ENCODE results near the gene SYNE3. TPM values are rescaled to one million over a fixed set of nuclear protein-coding genes. Genes with fewer than 3 reads are reported as not detected.

The SYNE3 gene
- total RNA-seq, 1 donor from 2014 or later = 2.5 TPM

GRCh38 chr14:95477411-95478269 lies 38.8 kb downstream of the SYNE3 start:
- no peaks in the 10 kb centered on the region for H4K20me1 ChIP-seq (ENCODE audit: insufficient read depth, low read length)
- no peaks in the 10 kb centered on the region for H3K9me3 ChIP-seq (ENCODE audit: insufficient read depth, low read depth, low read length)
- no peak overlapping the region for H3K9ac ChIP-seq (ENCODE audit: low read length)
- H3K36me3 ChIP-seq (ENCODE audit: insufficient read depth, low read length) = no peaks in the 10 kb centered on the region
- FAIRE-seq = no peak
- Mint-ChIP-seq H3K27me3 (ENCODE audit: low read depth, unreplicated experiment) (peaks cover 29% of the 10 kb centered on the region), H3K4me3 (ENCODE audit: unreplicated experiment) (no peak overlapping the region), H3K36me3 (ENCODE audit: low read depth, unreplicated experiment) (peaks cover 2% of the 10 kb centered on the region), H3K9me3 (ENCODE audit: unreplicated experiment) (no peaks in the 10 kb centered on the region), H3K27ac (ENCODE audit: unreplicated experiment) (no peak overlapping the region), H3K4me1 (ENCODE audit: low read depth, unreplicated experiment) (peaks cover 14% of the 10 kb centered on the region)
- no peak overlapping the region for H3K27ac ChIP-seq (ENCODE audit: low read depth, low read length)
- TF ChIP-seq, protein P1, sequence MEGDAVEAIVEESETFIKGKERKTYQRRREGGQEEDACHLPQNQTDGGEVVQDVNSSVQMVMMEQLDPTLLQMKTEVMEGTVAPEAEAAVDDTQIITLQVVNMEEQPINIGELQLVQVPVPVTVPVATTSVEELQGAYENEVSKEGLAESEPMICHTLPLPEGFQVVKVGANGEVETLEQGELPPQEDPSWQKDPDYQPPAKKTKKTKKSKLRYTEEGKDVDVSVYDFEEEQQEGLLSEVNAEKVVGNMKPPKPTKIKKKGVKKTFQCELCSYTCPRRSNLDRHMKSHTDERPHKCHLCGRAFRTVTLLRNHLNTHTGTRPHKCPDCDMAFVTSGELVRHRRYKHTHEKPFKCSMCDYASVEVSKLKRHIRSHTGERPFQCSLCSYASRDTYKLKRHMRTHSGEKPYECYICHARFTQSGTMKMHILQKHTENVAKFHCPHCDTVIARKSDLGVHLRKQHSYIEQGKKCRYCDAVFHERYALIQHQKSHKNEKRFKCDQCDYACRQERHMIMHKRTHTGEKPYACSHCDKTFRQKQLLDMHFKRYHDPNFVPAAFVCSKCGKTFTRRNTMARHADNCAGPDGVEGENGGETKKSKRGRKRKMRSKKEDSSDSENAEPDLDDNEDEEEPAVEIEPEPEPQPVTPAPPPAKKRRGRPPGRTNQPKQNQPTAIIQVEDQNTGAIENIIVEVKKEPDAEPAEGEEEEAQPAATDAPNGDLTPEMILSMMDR (IDR thresholded peaks at IDR 0.05; ENCODE audit: insufficient read depth, low read depth, low read length) = no peak
- TF ChIP-seq EZH2 (IDR thresholded peaks at IDR 0.05; ENCODE audit: insufficient read depth, low read length) = no peak
- DNase-seq (ENCODE audit: low read depth) = no peak
- H3K27me3 ChIP-seq (ENCODE audit: insufficient read depth, low read length) = no peaks in the 10 kb centered on the region
- H3K4me3 ChIP-seq (ENCODE audit: insufficient read depth, low read depth, low read length) = no peak overlapping the region
- H3K79me2 ChIP-seq (ENCODE audit: insufficient read depth, low read length) = no peaks in the 10 kb centered on the region
- no peak overlapping the region for H3K4me2 ChIP-seq (ENCODE audit: low read length)
- H2AFZ ChIP-seq (ENCODE audit: low read depth, low read length) = no peak overlapping the region
- peaks cover 12% of the 10 kb centered on the region for H3K4me1 ChIP-seq (ENCODE audit: insufficient read depth, low read length)

DNA sequence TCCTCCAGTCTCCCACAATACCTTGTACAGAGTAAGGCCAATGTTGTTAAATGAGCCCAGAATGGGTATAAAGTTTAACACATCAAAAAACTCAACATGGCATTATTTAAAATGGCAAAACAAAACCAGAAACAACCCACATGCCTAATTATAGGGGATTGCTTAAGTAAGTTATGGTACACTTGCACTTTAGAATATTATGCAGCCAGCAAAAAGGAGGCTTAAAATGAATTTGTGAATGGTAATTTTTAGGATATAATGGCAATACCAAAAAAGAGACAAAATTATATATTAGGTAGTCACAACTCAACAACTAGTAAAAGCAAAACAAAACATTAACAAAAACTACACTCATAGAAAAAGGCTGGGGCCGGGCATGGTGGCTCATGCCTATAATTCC lies 39.7 kb downstream of the SYNE3 start:
- Histone ChIP-seq H4K20me1 (ENCODE audit: insufficient read depth, low read length) (no peaks in the 10 kb centered on the region), H3K4me2 (ENCODE audit: low read length) (no peak overlapping the region), H3K27ac (ENCODE audit: low read depth, low read length) (no peak overlapping the region), H2AFZ (ENCODE audit: low read depth, low read length) (no peak overlapping the region), H3K9ac (ENCODE audit: low read length) (no peak overlapping the region), H3K36me3 (ENCODE audit: insufficient read depth, low read length) (no peaks in the 10 kb centered on the region), H3K4me1 (ENCODE audit: insufficient read depth, low read length) (peaks cover 9% of the 10 kb centered on the region), H3K79me2 (ENCODE audit: insufficient read depth, low read length) (no peaks in the 10 kb centered on the region), H3K9me3 (ENCODE audit: insufficient read depth, low read depth, low read length) (no peaks in the 10 kb centered on the region), H3K4me3 (ENCODE audit: insufficient read depth, low read depth, low read length) (no peak overlapping the region), H3K27me3 (ENCODE audit: insufficient read depth, low read length) (no peaks in the 10 kb centered on the region)
- FAIRE-seq (no peak), DNase-seq (ENCODE audit: low read depth) (no peak)
- no peaks in the 10 kb centered on the region for H3K9me3 Mint-ChIP-seq (ENCODE audit: unreplicated experiment)
- no peak overlapping the region for H3K27ac Mint-ChIP-seq (ENCODE audit: unreplicated experiment)
- peaks cover 12% of the 10 kb centered on the region for H3K4me1 Mint-ChIP-seq (ENCODE audit: low read depth, unreplicated experiment)
- H3K36me3 Mint-ChIP-seq (ENCODE audit: low read depth, unreplicated experiment) = peaks cover 2% of the 10 kb centered on the region
- H3K4me3 Mint-ChIP-seq (ENCODE audit: unreplicated experiment) = no peak overlapping the region
- TF ChIP-seq, protein P1 (IDR thresholded peaks at IDR 0.05; ENCODE audit: insufficient read depth, low read depth, low read length) = no peak
- no peak for TF ChIP-seq EZH2 (IDR thresholded peaks at IDR 0.05; ENCODE audit: insufficient read depth, low read length)
- H3K27me3 Mint-ChIP-seq (ENCODE audit: low read depth, unreplicated experiment) = peaks cover 33% of the 10 kb centered on the region

Measured in astrocyte (in vitro differentiated cells and primary cell).